Loucy (cell line): ENCODE measurements around the gene SPRYD7.

Experiments
- H2AFZ ChIP-seq: fragments of 200-600 bp; sonication (generic); 2 replicates; pipeline ENCODE4 v1.6.0; 2016; ENCODE audit warnings: antibody characterized with exemption, mild to moderate bottlenecking, low read length, moderate library complexity
- H3F3A ChIP-seq: fragments of 200-600 bp; 2 replicates; pipeline ENCODE4 v1.6.0; 2016; ENCODE audit warnings: antibody characterized with exemption, low read depth, mild to moderate bottlenecking
- H3K27me3 ChIP-seq: fragments of 200-600 bp; sonication (generic); 2 replicates; pipeline ENCODE4 v1.6.1; 2014; ENCODE audit warnings: low read length, mild to moderate bottlenecking; ENCODE audit not compliant: insufficient read depth, poor library complexity, severe bottlenecking
- H3K36me3 ChIP-seq: fragments of 200-600 bp; sonication (generic); 2 replicates; pipeline ENCODE4 v1.6.1; 2016; ENCODE audit warnings: low read length; ENCODE audit not compliant: insufficient read depth
- H3K4me1 ChIP-seq: fragments of 200-600 bp; sonication (generic); 2 replicates; pipeline ENCODE4 v1.5.1; 2014; ENCODE audit warnings: low read length, mild to moderate bottlenecking; ENCODE audit not compliant: insufficient read depth, poor library complexity, severe bottlenecking
- H3K4me2 ChIP-seq: fragments of 200-600 bp; sonication (generic); 2 replicates; pipeline ENCODE4 v1.6.0; 2014; ENCODE audit warnings: antibody characterized with exemption, low read length, low read depth, mild to moderate bottlenecking; ENCODE audit not compliant: poor library complexity, severe bottlenecking
- H3K4me3 ChIP-seq: fragments of 200-600 bp; sonication (generic); 2 replicates; pipeline ENCODE4 v1.5.1; 2014; ENCODE audit warnings: low read length, mild to moderate bottlenecking, mixed read lengths; ENCODE audit not compliant: poor library complexity, severe bottlenecking
- H3K79me2 ChIP-seq: fragments of 200-600 bp; sonication (generic); 2 replicates; pipeline ENCODE4 v1.6.1; 2014; ENCODE audit warnings: low read length; ENCODE audit not compliant: insufficient read depth
- H3K9ac ChIP-seq: fragments of 200-600 bp; sonication (generic); 2 replicates; pipeline ENCODE4 v1.6.0; 2014; ENCODE audit warnings: mild to moderate bottlenecking, low read depth, low read length, moderate library complexity; ENCODE audit not compliant: poor library complexity, severe bottlenecking
- H3K9me2 ChIP-seq: fragments of 200-600 bp; sonication (generic); replicated peaks from 2 replicates; pipeline ENCODE4 v1.6.1; 2016; ENCODE audit warnings: low read depth, low read length, mixed read lengths
- H3K9me3 ChIP-seq: fragments of 200-600 bp; sonication (generic); 2 replicates; pipeline ENCODE4 v1.6.1; 2014; ENCODE audit warnings: mild to moderate bottlenecking, antibody characterized with exemption, low read length, low read depth; ENCODE audit not compliant: insufficient read depth
- H4K20me1 ChIP-seq: fragments of 200-600 bp; sonication (generic); 2 replicates; pipeline ENCODE4 v1.6.0; 2014; ENCODE audit warnings: antibody characterized with exemption, low read length, mild to moderate bottlenecking; ENCODE audit not compliant: insufficient read depth, poor library complexity, severe bottlenecking
- EZH2phosphoT487 ChIP-seq: fragments of 200-600 bp; IDR thresholded peaks from 2 replicates; pipeline ENCODE4 v1.6.1; 2018; ENCODE audit warnings: antibody characterized with exemption, mild to moderate bottlenecking, moderate library complexity, borderline replicate concordance
- TF ChIP-seq, protein P1 (sequence below): fragments of 200-600 bp; sonication (generic); conservative IDR thresholded peaks from 2 replicates; pipeline ENCODE4 v1.5.1; 2014; ENCODE audit warnings: mild to moderate bottlenecking, antibody characterized with exemption, low read length

The SPRYD7 gene

DNA sequence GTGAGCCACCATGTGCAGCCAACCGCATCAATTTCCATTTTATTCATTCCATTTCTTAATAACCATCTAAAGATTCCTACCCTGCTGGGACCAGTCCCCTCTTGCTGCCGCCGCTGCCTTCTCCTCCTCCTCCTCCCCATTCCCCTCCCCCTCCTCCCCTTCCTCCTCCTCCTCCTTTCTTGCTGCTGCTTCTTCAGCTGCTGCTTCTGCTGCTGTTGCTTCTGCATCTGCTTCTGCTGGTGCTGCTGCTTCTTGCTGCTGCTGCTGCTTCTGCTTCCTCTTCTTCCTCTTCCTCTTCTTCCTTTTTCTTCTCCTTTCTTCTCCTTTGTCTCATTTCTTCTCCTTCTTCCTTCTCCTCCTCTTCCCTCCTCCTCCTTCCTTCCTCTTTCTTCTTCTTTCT is 20.0 kb upstream of the SPRYD7 start:
- no peak overlapping the region for H3K4me3 ChIP-seq
- no peaks in the 10 kb centered on the region for H3K9me3 ChIP-seq
- no peaks in the 10 kb centered on the region for H3K36me3 ChIP-seq
- TF ChIP-seq EZH2phosphoT487 = no peak
- TF ChIP-seq, protein P1, sequence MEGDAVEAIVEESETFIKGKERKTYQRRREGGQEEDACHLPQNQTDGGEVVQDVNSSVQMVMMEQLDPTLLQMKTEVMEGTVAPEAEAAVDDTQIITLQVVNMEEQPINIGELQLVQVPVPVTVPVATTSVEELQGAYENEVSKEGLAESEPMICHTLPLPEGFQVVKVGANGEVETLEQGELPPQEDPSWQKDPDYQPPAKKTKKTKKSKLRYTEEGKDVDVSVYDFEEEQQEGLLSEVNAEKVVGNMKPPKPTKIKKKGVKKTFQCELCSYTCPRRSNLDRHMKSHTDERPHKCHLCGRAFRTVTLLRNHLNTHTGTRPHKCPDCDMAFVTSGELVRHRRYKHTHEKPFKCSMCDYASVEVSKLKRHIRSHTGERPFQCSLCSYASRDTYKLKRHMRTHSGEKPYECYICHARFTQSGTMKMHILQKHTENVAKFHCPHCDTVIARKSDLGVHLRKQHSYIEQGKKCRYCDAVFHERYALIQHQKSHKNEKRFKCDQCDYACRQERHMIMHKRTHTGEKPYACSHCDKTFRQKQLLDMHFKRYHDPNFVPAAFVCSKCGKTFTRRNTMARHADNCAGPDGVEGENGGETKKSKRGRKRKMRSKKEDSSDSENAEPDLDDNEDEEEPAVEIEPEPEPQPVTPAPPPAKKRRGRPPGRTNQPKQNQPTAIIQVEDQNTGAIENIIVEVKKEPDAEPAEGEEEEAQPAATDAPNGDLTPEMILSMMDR = no peak
- H4K20me1 ChIP-seq = no peaks in the 10 kb centered on the region
- H3F3A ChIP-seq = no peaks in the 10 kb centered on the region
- no peaks in the 10 kb centered on the region for H3K4me1 ChIP-seq
- no peaks in the 10 kb centered on the region for H3K27me3 ChIP-seq
- H3K9me2 ChIP-seq = no peaks in the 10 kb centered on the region
- H3K79me2 ChIP-seq = no peaks in the 10 kb centered on the region
- H3K9ac ChIP-seq = no peak overlapping the region
- no peak overlapping the region for H2AFZ ChIP-seq
- H3K4me2 ChIP-seq = no peak overlapping the region

DNA sequence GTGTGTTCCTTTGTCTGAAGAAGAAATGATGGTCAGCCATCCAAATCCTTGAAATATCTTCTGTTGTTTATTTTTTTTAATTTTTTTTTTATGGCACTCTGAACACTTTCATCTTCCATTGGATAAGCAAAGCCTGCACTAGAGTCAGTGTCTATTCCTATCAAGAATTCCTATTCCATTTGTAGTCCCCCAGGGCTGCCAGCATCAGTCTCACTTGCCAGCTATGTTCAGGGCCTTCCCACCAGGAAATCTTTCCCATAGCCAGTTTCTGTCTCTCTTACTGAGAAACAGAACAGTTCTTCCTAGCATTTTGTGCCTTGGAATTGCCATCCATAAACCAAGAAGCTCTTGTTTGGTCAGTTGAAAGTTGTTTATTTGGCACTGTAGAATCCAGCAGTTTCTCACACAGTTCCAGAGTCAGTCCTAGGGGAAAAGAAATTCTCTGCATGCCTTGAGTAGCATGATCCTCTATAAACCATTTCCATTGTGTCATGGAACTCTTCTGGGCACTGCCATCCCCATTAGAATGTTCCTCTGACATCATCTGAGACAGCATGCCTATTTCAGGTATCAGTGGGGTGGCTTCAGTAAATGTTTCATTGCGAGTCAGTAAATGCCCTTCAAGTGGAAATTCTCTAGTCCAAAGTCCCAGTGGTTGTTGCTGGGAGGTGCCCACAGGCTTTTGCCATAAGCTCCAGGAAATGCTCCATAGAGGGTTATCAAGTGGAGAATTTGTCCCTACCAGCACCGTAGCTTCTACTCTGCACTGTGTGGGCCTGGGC is 18.7 kb upstream of the SPRYD7 start:
- no peaks in the 10 kb centered on the region for H3K36me3 ChIP-seq
- no peaks in the 10 kb centered on the region for H4K20me1 ChIP-seq
- no peaks in the 10 kb centered on the region for H3K9me2 ChIP-seq
- TF ChIP-seq, protein P1 = no peak
- TF ChIP-seq EZH2phosphoT487 = no peak
- H3K4me3 ChIP-seq = no peak overlapping the region
- H3K27me3 ChIP-seq = no peaks in the 10 kb centered on the region
- H3F3A ChIP-seq = no peaks in the 10 kb centered on the region
- no peaks in the 10 kb centered on the region for H3K9me3 ChIP-seq
- no peaks in the 10 kb centered on the region for H3K79me2 ChIP-seq
- no peak overlapping the region for H3K9ac ChIP-seq
- H2AFZ ChIP-seq = no peak overlapping the region
- H3K4me1 ChIP-seq = no peaks in the 10 kb centered on the region
- no peak overlapping the region for H3K4me2 ChIP-seq

DNA sequence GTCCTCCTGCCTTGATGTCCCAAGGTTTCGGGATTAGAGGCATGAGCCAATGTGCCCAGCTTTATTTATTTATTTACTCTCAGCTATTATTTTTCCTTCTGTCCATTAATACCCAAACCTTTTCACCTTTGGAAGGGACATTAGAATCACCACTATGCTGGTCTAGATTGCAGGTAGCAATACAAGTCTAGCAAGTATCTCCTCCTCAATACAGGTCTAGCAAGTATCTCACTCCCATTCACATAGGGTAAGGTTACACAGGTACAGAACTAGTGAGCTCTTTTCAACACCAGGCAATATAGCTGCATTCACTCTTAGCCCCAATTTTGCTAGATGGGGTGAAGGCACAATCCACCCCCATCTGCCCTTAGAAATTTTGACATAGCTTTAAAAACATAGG is 17.4 kb upstream of the SPRYD7 start:
- Histone ChIP-seq H3K79me2 (no peaks in the 10 kb centered on the region), H3K9me3 (no peaks in the 10 kb centered on the region), H3K36me3 (no peaks in the 10 kb centered on the region), H3K4me3 (no peak overlapping the region), H3K27me3 (no peaks in the 10 kb centered on the region), H3F3A (no peaks in the 10 kb centered on the region), H3K4me1 (no peaks in the 10 kb centered on the region), H3K9ac (no peak overlapping the region), H3K9me2 (no peaks in the 10 kb centered on the region), H4K20me1 (no peaks in the 10 kb centered on the region), H3K4me2 (no peak overlapping the region), H2AFZ (no peak overlapping the region)
- TF ChIP-seq, protein P1 = no peak
- TF ChIP-seq EZH2phosphoT487 = no peak
